ENCODE results near the gene PNKD.
"Not testable (repeated sequence)": the region's sequence is repeated elsewhere in the genome, so short reads cannot be mapped to it uniquely, and the experiment has no call there.

The PNKD gene

DNA sequence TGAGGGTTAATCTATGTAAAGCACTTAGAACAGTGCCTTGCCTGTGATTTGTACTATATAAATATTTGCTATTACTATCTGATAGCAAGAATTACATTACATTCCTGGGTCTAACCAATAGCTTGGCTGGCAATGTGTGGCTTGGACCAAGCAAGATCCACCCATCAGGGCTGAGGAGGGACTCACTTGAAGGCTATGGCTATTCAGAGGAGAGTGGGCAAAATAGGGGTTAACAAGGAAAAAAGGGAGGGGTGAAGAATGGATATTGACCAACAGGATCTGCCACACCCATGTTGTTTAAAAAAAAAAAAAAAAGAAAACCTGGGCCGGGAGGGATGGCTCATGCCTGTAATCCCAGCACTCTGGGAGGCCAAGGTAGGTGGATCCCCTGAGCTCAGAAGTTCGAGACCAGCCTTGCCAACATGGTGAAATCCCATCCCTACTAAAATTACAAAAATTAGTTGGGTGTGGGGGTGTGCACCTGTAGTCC lies 42.0 kb downstream of the PNKD start:
- Histone ChIP-seq H3K36me3 (no peaks in the 10 kb centered on the region), H3K4me1 (no peaks in the 10 kb centered on the region), H3K27ac (no peak overlapping the region), H3K4me3 (no peak overlapping the region), H3K27me3 (no peaks in the 10 kb centered on the region), H3K9me3 (no peaks in the 10 kb centered on the region)
- no peak for DNase-seq
- intact Hi-C loops (cut with DNase I; ENCODE audit: low total_unique reads) = no loop called here
- TF ChIP-seq, protein P1, sequence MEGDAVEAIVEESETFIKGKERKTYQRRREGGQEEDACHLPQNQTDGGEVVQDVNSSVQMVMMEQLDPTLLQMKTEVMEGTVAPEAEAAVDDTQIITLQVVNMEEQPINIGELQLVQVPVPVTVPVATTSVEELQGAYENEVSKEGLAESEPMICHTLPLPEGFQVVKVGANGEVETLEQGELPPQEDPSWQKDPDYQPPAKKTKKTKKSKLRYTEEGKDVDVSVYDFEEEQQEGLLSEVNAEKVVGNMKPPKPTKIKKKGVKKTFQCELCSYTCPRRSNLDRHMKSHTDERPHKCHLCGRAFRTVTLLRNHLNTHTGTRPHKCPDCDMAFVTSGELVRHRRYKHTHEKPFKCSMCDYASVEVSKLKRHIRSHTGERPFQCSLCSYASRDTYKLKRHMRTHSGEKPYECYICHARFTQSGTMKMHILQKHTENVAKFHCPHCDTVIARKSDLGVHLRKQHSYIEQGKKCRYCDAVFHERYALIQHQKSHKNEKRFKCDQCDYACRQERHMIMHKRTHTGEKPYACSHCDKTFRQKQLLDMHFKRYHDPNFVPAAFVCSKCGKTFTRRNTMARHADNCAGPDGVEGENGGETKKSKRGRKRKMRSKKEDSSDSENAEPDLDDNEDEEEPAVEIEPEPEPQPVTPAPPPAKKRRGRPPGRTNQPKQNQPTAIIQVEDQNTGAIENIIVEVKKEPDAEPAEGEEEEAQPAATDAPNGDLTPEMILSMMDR (IDR thresholded peaks at IDR 0.05) = no peak

GRCh38 chr2:218313356-218313755 lies 43.0 kb downstream of the PNKD start:
- no peak for DNase-seq
- intact Hi-C loops (cut with DNase I; ENCODE audit: low total_unique reads) = no loop called here
- Histone ChIP-seq H3K4me3 (no peak overlapping the region), H3K36me3 (no peaks in the 10 kb centered on the region), H3K4me1 (no peaks in the 10 kb centered on the region), H3K9me3 (no peaks in the 10 kb centered on the region), H3K27ac (no peak overlapping the region), H3K27me3 (no peaks in the 10 kb centered on the region)
- TF ChIP-seq, protein P1 (IDR thresholded peaks at IDR 0.05) = no peak

GRCh38 chr2:218314764-218315163 lies 44.4 kb downstream of the PNKD start:
- H3K27me3 ChIP-seq; H3K4me1 ChIP-seq; intact Hi-C loops (cut with DNase I; ENCODE audit: low total_unique reads); H3K4me3 ChIP-seq; H3K27ac ChIP-seq; DNase-seq; H3K9me3 ChIP-seq; H3K36me3 ChIP-seq: not testable (repeated sequence)

GRCh38 chr2:218315397-218315796 lies 45.1 kb downstream of the PNKD start:
- no peaks in the 10 kb centered on the region for H3K4me1 ChIP-seq
- intact Hi-C loops (cut with DNase I; ENCODE audit: low total_unique reads) = no loop called here
- no peaks in the 10 kb centered on the region for H3K9me3 ChIP-seq
- no peak overlapping the region for H3K4me3 ChIP-seq
- H3K27ac ChIP-seq = no peak overlapping the region
- DNase-seq = no peak
- TF ChIP-seq, protein P1 (IDR thresholded peaks at IDR 0.05) = no peak
- no peaks in the 10 kb centered on the region for H3K27me3 ChIP-seq
- H3K36me3 ChIP-seq = no peaks in the 10 kb centered on the region

DNA sequence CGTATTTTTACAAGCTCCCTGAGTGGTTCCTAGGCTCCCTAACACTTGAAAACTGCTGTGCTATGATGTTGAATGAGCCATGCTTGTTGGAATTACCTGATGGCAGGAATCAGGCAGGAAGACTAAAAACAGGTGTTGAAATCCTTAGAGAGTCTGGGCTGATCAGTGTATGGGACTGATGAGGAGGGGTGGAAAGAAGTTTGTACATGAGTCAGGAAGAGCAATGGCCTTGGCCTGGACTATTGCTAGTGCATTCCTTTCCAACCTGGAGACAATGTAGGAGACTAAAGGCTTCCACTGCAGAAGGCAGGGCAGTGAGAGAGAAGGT lies 46.9 kb downstream of the PNKD start:
- DNase-seq = no peak
- Histone ChIP-seq H3K27ac (no peak overlapping the region), H3K36me3 (no peaks in the 10 kb centered on the region), H3K4me1 (peaks cover 0 to 4% (median 1%) of the 10 kb centered on the region in 4 donors), H3K27me3 (no peaks in the 10 kb centered on the region), H3K9me3 (no peaks in the 10 kb centered on the region), H3K4me3 (no peak overlapping the region)
- TF ChIP-seq, protein P1 (IDR thresholded peaks at IDR 0.05) = no peak
- intact Hi-C loops (cut with DNase I; ENCODE audit: low total_unique reads) = no loop called here

GRCh38 chr2:218317835-218318234 lies 47.5 kb downstream of the PNKD start:
- Histone ChIP-seq H3K4me1 (peaks cover 0 to 10% (median 7%) of the 10 kb centered on the region in 4 donors), H3K4me3 (no peak overlapping the region), H3K27ac (no peak overlapping the region), H3K27me3 (no peaks in the 10 kb centered on the region), H3K9me3 (no peaks in the 10 kb centered on the region), H3K36me3 (no peaks in the 10 kb centered on the region)
- TF ChIP-seq, protein P1 (IDR thresholded peaks at IDR 0.05) = no peak
- no peak for DNase-seq
- intact Hi-C loops (cut with DNase I; ENCODE audit: low total_unique reads) = no loop called here

All from tibial artery (tissue), 4 donors.